ENCODE measurements around the gene IFT81. TPM values are rescaled to one million over a fixed set of nuclear protein-coding genes. Genes with fewer than 3 reads are reported as not detected.

IFT81 gene
- polyA plus RNA-seq, 1 experiment: 22.1 TPM

DNA sequence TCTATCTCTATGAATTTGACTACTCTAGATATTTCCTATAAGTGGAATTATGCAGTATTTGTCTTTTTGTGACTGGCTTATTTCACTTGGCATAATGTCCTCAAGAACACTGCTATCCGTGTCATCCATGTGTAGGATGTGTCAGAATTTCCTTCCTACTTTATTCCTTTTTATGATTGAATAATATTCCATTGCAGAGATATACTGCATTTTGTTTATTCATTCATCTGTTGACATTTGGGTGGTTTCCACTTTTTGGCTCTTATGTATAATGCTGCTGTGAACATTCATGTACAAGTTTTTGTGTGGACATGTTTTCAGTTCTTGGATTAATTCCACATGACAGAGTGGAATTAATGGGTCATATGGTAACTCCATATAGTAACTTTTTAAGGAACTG, 111.2 kb downstream of the IFT81 start:
- TF ChIP-seq, protein P1, sequence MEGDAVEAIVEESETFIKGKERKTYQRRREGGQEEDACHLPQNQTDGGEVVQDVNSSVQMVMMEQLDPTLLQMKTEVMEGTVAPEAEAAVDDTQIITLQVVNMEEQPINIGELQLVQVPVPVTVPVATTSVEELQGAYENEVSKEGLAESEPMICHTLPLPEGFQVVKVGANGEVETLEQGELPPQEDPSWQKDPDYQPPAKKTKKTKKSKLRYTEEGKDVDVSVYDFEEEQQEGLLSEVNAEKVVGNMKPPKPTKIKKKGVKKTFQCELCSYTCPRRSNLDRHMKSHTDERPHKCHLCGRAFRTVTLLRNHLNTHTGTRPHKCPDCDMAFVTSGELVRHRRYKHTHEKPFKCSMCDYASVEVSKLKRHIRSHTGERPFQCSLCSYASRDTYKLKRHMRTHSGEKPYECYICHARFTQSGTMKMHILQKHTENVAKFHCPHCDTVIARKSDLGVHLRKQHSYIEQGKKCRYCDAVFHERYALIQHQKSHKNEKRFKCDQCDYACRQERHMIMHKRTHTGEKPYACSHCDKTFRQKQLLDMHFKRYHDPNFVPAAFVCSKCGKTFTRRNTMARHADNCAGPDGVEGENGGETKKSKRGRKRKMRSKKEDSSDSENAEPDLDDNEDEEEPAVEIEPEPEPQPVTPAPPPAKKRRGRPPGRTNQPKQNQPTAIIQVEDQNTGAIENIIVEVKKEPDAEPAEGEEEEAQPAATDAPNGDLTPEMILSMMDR (IDR thresholded peaks at IDR 0.05; ENCODE audit: low read depth, low read length): no peak
- Histone ChIP-seq H3K4me3 (ENCODE audit: low read depth, low read length) (no peak overlapping the region), H3K27ac (ENCODE audit: low read depth, low read length) (no peak overlapping the region), H3K27me3 (ENCODE audit: control insufficient read depth, insufficient read depth, low read length) (no peaks in the 10 kb centered on the region), H3K9me3 (ENCODE audit: control insufficient read depth, insufficient read depth, low read length) (no peaks in the 10 kb centered on the region)
- CTCF ChIA-PET: no interaction called here
- POLR2A ChIA-PET: no interaction called here
- DNase-seq (ENCODE audit: low read depth, low spot score): no peak

DNA sequence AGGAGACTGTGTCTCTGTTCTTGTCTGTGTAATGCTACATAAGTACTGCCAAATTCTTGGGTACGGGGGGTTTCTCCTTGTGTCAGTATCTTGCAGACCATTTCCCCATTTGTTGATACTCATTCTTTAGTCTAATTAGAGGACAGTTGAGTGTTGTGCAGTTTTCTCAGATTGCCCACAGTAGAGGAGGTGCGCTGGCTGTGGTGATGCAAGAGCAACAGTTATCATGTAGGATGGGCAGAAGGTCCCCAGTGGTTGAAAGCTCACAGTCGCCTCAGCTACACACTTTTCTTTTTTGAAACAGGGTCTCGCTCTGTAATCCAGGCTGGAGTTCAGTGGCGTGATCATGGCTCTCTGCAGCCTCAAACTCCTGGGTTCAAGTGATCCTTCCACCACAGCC, 119.1 kb downstream of the IFT81 start:
- POLR2A ChIA-PET: interaction anchor here (0.7 kb wide), 1 partner anchor 9 kb away, joined by 4 read pairs; no protein-coding TSS in a partner anchor
- peaks cover 6% of the 10 kb centered on the region for H3K9me3 ChIP-seq (ENCODE audit: control insufficient read depth, insufficient read depth, low read length)
- TF ChIP-seq, protein P1 (IDR thresholded peaks at IDR 0.05; ENCODE audit: low read depth, low read length): no peak
- H3K4me3 ChIP-seq (ENCODE audit: low read depth, low read length): no peak overlapping the region
- H3K27ac ChIP-seq (ENCODE audit: low read depth, low read length): no peak overlapping the region
- DNase-seq (ENCODE audit: low read depth, low spot score): no peak
- H3K27me3 ChIP-seq (ENCODE audit: control insufficient read depth, insufficient read depth, low read length): no peaks in the 10 kb centered on the region
- CTCF ChIA-PET: interaction anchor here (0.7 kb wide), 1 partner anchor 81 kb away, joined by 3 read pairs; no protein-coding TSS in a partner anchor

DNA sequence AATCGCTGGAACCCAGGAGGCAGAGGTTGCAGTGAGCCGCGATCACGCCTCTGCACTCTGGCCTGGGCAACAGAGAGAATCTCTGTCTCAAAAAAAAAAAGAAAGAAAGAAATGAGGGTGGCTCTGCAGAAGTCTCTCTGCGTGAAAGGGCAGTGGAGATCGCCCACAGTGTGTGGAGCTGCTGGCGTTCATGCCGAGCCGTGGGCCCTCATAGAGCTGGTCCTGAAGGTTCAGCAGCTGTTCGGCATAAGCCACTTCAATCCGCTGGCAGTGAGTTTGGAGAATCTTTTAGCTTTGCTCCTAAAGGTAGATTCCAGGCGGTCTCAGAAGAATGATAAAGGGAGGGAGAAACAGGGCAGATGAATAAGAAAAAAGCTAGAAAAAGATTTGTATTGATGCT, 120.2 kb downstream of the IFT81 start:
- Histone ChIP-seq H3K4me3 (ENCODE audit: low read depth, low read length) (no peak overlapping the region), H3K9me3 (ENCODE audit: control insufficient read depth, insufficient read depth, low read length) (peaks cover 6% of the 10 kb centered on the region), H3K27me3 (ENCODE audit: control insufficient read depth, insufficient read depth, low read length) (no peaks in the 10 kb centered on the region), H3K27ac (ENCODE audit: low read depth, low read length) (no peak overlapping the region)
- TF ChIP-seq, protein P1 (IDR thresholded peaks at IDR 0.05; ENCODE audit: low read depth, low read length): no peak
- CTCF ChIA-PET: no interaction called here
- POLR2A ChIA-PET: no interaction called here
- no peak for DNase-seq (ENCODE audit: low read depth, low spot score)

DNA sequence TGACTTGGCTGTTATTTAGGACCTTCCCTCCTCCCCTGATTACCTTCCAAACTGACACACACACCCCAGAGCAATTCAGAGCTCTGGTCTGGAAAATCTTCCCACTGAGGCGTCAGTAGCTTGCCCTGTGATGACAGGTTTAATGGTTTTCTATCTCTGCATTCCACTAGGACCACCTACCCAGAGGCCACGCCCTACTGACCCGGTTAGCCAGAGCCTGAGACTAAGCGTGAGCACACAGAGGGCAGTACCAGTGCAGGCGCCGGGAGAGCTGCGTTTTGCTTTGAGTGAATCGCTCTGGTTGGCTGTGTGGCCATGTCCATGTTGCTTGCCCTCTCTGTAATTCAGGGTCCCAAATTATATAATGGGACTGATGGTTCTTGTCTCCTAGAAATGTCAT, 120.7 kb downstream of the IFT81 start:
- ChIA-PET CTCF (no interaction called here), POLR2A (no interaction called here)
- H3K27ac ChIP-seq (ENCODE audit: low read depth, low read length): no peak overlapping the region
- TF ChIP-seq, protein P1 (IDR thresholded peaks at IDR 0.05; ENCODE audit: low read depth, low read length): no peak
- H3K4me3 ChIP-seq (ENCODE audit: low read depth, low read length): no peak overlapping the region
- DNase-seq (ENCODE audit: low read depth, low spot score): no peak
- peaks cover 6% of the 10 kb centered on the region for H3K9me3 ChIP-seq (ENCODE audit: control insufficient read depth, insufficient read depth, low read length)
- no peaks in the 10 kb centered on the region for H3K27me3 ChIP-seq (ENCODE audit: control insufficient read depth, insufficient read depth, low read length)

DNA sequence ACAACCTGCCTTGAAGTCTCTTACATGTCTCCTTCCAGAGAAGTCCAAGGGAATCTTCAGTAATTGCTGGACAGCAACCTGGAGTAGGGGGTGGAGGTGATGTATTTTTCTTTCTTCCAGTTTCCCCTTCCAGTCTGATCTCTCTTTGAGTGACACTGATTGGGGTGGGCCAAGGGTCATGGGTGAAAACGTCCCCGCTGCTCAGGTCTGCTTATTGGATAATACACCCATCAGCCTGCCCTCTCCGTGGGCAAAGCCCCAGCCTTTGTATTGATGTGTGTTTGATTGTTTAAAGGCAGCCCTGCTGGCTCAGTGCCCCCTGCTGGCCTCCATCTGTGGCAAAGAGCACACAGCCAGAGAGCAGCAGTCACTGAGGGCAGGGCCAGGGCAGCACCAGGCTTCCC, 121.2 kb downstream of the IFT81 start:
- Histone ChIP-seq H3K27ac (ENCODE audit: low read depth, low read length) (no peak overlapping the region), H3K4me3 (ENCODE audit: low read depth, low read length) (no peak overlapping the region), H3K9me3 (ENCODE audit: control insufficient read depth, insufficient read depth, low read length) (peaks cover 6% of the 10 kb centered on the region), H3K27me3 (ENCODE audit: control insufficient read depth, insufficient read depth, low read length) (no peaks in the 10 kb centered on the region)
- TF ChIP-seq, protein P1 (IDR thresholded peaks at IDR 0.05; ENCODE audit: low read depth, low read length): peak; percentile 15; the same call in 1 of the 2 replicates
- POLR2A ChIA-PET: no interaction called here
- DNase-seq (ENCODE audit: low read depth, low spot score): no peak
- CTCF ChIA-PET: no interaction called here
